HG02759 (cell line): ENCODE measurements around the gene SETD3.

Source experiments
- ATAC-seq: cut with Tn5 transposase; IDR thresholded peaks from one replicate; pipeline ENCODE4 v1.9.1; 2021; ENCODE audit warnings: mild to moderate bottlenecking, moderate library complexity; ENCODE audit not compliant: unreplicated experiment

The SETD3 gene

DNA sequence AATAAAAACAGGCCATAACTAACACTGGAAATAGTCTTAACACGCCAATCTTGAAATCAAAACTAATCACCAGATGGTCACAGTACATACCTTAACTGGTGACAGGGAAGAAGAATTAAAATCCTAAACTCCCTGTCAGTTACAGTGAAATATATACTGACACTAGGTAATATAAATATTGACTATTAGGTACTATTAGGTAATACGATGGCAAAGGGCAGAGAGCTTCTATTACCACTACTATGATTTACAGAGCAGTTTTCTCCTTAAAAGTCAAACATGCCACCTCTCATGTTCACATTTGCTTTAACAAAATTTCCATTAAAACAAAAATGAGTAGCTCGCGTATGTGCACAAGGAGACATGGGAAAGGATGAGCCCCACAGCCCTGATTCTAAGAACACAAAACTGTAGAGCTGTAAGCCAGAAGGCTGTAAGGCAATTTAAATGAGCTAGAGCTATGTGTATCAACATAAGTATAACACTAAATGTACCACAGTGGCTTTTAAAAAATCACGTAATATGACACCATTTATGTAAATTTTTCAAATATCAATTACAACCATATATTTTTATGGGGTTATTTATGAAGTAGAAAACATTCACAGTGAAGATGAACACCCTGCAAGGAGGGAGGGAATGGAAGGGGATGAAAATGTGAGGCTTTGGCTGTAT is 19.1 kb downstream of the SETD3 start:
- no peak for ATAC-seq

DNA sequence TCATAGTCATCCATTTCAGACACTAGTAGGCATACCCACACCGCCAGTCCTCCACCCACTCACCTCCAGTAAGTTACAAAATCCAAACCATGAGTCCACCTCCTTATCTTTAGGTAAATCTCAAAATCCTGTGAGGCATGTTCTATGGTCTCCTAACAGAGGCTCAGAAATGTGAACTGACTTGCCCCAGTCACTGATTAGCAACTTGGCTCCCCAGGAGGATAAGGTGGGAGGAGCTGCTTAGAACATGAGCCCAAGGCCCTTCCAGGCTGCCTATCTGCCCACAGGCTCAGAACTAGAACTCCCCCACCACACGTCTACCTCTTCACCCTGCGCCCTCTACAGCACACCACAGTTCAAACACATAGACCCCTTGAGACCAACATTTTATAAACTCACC is 19.9 kb downstream of the SETD3 start:
- ATAC-seq = no peak

DNA sequence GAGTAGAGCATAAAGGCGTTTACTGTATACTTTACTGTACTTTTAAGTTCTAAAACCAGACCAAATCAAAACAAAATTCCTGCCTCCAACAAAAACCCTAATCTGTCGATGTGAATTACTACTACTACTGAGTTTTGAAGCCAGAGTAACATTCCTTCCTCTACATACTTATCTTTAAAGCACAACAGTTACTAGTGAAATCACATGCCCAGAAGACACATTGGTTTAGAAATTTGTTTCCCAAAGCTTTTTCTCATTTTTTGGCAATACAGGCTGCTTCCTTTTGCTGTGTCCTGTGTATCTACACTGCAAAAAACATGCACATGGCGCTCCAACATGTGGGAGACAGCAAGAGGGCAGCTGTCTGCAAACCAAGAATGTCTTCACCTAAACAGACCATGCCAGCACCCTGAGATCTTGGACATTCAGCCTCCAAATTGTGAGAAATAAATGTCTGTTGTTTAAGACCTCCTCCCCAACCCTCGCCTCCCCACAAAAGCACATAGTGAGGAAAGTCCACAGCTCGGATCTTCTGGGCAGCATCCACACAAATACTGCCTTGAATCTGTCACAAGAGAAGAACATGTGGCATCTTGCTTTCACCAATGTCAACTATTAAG is 21.1 kb downstream of the SETD3 start:
- no peak for ATAC-seq

DNA sequence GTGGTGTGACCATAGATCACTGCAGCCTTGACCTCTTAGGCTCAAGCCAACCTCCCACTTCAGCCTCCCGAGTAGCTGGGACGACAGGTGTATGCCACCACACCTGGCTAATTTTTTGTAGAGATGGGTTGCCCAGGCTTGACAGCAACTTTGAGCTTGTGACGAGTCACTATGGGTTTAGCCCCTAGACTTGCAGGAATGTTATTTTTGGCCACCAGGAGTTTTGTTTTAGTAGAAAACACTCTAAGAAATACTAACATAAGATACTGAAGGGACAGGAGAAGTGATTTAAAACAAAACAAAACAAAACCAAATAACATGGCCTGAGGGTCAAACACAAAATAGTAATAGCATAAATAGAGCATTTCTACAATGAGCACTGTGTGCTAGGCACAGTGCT is 26.4 kb downstream of the SETD3 start:
- no peak for ATAC-seq

DNA sequence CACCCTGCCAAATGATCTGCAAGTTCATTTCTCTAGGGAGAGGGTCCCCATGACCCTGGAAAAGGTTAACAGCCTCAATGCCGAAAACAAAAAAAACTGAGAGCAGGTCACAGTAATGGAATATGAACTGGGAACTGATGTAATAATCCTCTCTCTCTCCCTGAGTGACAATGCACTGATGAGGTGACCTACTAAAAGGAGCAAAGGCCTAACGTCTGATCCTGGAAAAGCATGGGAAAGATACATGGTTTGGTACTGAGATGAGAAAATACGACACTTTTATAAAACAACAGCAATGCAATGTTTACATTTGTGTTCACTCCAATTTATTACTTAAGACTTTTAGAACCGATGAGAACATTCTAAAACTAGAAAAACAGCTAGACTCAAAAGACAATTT is 27.7 kb downstream of the SETD3 start:
- no peak for ATAC-seq

DNA sequence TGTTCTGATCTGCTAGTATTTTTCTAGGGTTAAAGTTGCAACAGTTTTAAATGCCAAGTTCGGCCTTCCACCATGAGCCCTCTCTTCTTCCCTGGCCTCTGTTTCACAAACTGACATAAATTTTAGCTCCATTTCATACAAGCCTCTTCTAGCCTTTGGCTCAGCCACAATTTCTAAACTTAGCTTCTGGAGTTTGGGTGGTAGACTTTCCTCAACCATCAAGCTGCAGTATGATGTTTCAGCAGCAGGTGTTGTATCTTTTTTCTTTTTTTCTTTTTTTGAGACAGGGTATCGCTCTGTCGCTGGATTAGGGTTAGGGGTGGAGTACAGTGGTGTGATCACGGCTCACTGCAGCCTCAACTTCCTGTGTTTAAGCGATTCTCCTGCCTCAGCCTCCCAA is 29.4 kb downstream of the SETD3 start:
- ATAC-seq = no peak

DNA sequence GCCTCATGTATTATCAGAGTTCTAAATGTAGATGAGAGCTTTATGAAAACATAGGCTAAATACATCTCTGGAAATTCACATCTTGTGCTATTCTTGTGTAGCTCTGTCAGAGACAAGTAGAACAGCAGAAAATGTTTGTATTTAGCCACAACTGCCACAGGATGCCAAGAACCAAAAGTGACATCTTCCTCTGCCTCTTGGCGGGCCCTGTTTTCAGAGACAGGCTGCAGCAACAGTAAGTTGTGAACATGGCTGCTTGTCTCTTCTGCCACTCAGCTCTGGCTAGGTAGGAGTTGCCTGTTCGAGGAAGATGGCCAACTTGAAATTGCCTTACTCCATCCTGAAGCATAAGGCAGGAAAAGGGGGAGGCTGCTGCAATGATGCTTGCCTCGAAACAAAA is 30.4 kb downstream of the SETD3 start:
- no peak for ATAC-seq

DNA sequence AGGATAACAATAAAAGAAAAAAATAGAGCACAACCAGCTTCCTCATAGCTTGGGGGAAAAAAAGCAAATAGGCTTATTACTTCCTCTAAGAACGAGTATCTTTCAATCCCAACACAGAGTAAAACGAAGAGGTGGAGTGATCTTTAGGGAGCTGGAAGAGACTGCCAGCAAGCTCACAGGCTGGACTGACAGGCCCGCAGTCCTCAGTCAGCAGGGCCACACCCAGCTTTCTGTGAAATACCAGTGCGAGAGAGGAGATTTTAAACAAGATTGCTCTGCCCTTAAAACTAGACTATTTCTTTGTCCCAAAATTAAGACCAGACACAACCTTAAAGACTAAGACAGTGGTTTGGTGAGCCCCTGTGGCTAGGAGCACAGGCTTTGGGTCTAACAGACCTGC is 32.9 kb downstream of the SETD3 start:
- no peak for ATAC-seq

DNA sequence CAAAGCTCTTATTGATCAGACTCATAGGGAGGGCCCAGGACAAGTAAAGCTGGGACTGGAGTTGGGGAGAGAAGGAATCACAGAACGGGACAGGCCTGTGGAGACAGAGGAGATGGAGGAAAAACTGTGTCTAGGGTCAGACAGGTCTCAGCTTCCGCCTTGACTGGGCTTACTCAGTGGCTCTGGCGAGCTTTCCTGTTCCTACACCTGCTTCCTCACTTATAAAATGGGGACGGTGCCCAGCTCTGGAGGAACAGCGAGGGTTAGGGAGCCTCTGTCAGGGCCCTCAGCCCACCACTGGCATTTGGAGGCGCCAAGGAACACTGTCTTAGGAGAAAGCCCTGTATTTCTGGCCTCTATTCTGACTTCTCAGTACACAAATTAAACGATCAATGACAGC is 34.7 kb downstream of the SETD3 start:
- ATAC-seq = no peak

DNA sequence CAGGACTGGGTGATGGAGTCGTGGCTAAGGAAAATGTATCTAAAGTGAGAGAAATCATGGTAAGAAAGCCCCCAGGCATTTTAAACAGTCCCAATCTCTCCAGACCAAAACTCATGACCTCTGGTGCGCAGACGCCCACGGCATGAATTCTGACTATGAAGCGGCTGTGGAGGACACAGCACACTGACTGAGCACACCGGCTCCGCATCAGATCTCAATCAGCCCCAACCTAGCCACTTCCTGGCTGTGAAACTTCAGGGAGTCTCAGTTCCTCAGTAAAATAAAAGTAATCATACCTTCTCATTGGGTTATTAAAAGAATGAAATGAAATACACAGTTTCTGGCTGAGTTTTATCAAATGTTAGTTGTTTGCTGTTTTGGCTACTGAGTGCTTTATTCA is 38.7 kb downstream of the SETD3 start:
- ATAC-seq = no peak

DNA sequence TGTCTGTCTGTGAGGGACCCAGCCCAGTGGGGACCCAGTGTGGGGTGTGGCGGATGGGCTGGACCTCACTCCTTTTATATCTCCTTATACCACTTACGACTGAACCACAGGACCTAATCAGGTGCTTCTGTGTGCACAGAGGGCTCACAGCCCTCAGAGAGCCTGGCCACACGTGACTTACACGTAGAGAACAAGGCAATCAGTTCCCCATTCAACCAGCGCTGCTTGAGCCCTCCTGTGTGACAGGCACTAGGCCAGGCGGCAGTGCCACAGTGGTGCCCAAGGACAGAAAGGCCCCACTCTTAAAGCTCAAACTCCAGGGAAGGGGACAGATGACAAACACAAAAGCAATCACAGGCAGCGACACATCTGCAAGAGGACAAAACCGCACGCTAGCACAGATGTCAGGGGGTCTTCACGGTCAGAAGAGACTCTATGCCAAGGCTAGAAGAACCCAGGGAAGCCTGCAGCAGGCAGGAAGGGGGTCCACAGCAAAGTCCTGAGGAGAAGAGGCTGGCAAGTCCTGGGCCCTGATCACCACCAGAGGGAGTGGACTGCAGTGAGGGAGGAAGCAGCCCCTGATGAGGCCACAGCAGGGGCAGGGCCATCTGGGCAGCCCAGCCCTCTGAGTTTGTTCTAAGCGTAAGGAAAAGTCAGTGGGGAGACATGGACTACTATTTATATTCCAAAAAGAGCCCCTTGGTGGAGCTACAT is 39.3 kb downstream of the SETD3 start:
- ATAC-seq = no peak

DNA sequence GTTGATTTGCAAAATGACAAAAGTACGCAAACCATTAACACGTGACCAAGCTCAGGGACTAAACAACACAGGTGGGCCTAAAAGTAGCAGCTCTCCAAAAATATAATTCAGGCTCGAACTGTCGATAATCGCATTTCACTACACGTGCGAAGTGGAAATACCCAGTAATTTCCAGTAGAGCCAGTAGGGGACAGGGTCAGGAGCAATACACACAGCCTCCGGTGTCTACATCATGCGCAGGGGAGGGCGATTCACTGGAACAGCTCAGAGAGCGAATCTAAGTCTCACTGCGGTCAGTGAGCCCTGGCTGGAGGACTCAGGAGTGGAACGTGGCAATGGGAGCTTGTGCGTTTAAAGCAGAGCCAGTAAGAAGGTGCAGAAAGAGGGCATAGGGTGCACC is 40.4 kb downstream of the SETD3 start:
- ATAC-seq = no peak

DNA sequence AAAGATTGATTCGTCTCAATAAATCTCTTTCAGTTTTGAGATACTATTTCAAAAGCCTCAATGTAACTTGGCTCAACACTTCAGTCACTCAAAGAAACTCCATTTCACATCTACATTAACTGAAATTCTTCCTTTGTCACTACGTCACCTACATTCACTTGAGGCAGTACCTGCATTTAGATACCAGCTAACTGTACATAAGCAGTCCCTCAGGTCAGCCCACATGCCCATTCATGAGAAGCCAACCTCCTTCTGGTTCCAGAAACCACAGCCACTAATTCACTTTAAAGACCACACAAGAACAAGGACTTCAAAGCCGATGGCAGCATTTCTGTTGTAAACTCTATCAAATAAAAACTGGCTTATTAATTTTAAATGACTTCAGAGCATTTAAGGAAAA is 43.0 kb downstream of the SETD3 start:
- no peak for ATAC-seq

DNA sequence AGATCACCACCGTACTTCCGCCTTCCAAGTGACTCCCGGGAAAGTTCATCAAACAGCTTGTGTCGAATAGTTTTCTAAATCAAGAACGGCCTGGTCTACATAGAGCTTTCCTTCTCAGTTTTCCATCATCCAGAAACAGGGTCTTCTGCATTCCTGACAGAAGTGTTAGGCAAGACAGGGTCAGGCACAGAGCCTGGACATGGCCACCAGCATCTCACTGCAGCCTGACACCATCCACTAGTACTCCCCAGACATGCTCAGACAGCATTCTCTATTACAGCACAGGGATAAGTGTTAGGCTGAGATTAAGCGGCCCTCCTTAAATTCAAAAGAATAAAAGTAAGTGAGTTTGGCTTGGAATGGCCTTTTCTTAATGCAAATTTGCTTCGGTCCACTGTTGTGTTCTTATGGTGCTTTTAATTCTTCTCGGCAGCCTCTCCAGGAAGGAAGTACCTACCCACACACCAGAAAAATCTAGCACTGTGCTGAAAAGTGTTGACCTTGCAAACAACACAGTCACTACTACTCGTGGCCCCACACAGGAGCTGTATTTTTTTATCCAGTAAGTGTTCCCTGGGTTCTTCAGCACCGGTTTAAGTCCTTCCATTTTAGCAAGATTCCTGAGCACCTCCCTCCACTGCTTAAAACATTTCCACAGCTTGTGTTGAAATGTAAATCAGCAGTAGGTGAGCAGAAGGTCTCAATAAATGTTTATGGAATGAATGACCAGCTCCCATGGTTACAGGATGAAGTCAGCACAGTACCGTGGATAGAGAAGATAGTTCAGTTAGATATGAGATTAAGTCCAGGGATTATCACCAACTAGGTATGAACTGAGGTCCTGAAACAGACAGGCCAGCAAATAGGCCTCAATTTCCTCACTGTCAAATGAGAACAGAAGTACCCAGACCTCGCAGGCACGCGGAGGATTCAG is 44.1 kb downstream of the SETD3 start:
- no peak for ATAC-seq

DNA sequence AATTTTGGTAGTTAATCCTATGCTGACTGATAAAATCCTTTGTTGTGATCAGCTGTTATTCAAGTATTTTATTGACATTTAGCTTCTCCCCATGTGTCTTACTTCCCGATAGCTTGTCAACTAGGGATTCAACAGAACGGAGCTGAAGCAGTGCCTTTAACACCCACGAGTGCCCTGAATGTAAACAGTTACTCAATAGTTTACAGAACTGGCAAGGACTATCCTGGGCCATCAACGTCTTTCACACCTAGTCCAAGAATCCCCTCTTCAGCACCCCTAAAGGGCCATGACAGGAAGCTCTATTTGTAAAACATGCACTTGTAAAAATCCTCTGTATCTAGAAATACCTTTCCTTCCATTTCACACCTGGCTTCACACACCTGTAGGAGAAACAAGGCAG is 45.3 kb downstream of the SETD3 start:
- ATAC-seq = no peak

DNA sequence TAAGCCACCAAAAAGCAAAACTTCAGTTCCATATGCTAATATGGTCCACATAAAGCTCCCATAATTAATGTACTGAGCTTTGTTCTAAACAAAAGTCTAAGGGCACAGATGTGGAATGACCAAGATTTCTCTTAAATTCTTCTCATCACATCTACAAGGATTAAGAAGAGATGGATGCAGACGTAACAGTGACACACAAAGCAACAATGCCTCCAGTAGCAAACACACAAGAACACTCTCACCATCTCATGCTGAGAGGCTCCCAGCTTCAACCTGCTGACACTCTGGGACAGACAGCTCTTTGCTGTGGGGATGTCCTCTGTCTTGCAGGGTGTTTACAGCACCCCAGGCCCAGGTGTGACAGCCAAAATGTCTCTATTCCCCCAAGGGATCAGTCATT is 48.2 kb downstream of the SETD3 start:
- no peak for ATAC-seq

DNA sequence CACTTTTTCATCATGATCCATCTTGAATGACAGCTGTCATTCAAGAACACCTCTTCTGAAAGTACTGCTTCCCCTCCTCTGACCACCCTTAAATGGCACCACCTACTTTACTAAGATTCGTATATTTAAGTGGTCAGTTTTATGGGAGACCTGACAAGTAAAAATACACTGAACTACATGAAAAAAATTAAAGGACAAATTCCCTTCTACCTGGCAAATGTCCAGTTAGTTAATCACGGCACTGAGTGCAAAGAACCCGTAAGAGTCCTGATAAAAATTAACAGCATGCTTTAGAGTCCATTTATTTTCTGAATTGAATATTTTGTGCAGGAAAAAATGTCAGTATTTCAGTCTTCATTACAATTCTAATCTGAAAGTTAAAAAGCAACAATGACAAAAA is 48.7 kb downstream of the SETD3 start:
- ATAC-seq = no peak

DNA sequence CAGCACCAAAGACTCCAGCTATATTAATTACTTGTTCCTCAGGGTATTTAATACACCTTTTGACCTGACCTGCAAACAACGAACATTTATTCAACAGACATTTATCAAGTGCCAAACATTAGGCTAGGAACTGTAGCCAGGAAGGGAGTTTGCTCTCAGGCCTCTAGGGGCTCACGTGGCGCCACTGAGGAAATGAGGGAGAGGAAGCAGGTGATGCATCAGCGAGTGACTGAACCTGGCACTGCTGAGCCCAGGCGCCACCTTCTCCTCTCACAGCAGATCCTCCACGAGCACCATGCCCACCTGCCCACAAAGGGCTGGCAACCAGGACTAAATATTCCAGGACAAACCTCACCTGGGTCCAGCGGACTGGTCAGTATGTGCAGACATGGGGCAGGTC is 50.2 kb downstream of the SETD3 start:
- peak; percentile 74 for ATAC-seq

DNA sequence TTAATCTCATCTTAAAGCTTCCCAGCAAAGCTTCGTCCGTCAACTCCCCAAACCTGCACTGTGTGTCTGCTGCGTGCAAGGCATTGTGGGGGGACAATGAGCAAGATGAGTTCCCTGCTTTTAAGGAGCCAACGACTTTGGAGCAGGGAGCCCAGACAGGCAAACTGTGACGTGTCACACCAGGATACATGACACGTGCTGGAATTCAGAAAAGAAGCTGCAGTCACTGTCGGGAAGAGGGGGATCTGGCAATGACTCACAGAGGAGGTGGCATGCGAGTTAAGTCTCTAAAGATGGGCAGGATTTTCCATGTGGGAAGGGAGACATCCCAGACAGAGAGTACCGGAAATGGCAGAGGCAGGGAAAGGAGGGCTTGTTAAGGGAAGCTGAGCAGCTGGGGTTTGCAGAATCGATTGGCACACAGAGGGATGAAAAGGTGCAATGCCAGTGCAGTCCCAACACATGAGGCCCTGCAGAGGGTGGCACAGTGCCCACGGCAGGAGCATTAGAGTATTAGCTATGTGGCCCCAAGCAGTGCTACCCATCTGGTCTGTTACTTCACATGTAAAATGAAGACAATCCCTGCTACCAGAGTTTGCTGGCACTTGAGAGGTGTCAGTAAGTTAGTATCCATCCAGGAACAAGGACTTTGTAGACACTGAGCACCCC is 52.9 kb downstream of the SETD3 start:
- ATAC-seq = no peak

DNA sequence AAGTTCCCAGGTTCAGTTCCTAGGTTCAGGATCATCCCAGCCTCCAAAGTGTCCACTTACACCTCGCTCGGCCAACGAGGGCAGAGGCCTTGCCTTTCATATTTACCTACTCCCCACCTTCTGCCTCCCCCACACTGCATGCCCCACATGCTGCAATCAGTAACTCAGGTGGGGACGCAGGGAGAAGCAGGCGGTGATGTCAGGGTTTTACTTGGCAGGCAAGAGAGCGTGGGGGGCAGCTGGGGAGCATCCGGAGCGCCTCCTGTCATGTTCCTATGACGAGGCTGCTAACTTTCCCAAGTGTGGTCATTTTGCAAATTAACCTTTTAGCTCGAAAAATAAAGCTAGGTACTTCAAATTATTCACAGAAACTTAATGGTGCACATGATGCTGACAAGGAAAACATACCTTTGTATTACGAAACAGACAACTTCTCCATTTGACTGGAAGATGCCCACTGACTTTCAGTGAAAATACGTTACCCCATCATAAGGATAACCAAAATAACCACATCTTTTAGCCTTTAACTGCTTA is 53.8 kb downstream of the SETD3 start:
- ATAC-seq = no peak

DNA sequence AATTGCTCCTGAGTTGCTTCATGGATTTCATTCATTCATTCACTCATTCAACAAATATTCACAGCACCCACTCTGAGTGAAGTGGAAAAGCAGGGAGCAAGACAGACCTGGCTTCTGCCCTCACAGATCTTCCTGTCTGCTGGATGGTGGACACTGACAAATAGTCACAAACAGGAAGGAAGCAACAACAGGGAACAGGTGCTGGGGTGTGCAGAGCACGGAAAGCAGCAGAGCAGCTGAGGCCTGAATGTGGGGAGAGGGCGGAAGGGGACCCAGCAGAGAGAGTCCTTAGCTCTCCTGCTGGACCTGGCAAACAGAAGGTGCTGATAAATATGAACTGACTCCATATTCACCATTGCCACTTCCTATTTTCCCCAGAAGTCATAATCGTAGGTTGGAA is 54.4 kb downstream of the SETD3 start:
- ATAC-seq = no peak
